WTC11 (cell line): Measurements from ENCODE around the gene PRPH. TPM values are rescaled to one million over a fixed set of nuclear protein-coding genes. Genes with fewer than 3 reads are reported as not detected.

ENCODE experiments used
- ATAC-seq: fragments of 200-7000 bp; cut with Tn5 transposase; 2 replicates; pipeline ENCODE4 v1.10.0; 2021; ENCODE audit warnings: mild to moderate bottlenecking, moderate library complexity
- CTCF ChIA-PET: fragments of 300-600 bp; sonication (Branson Sonifier 250); formaldehyde crosslinking; loops from one replicate; lab custom pipeline; 2021; ENCODE audit warnings: antibody characterized with exemption; lab: Charles Lee
- POLR2A ChIA-PET: fragments of 350-600 bp; sonication (Branson Sonifier 250); formaldehyde crosslinking; loops from one replicate; lab custom pipeline; 2021; ENCODE audit warnings: antibody characterized with exemption; lab: Charles Lee
- DNase-seq: peaks from one replicate; pipeline ENCODE4 v3.0.0; 2021; ENCODE audit warnings: low spot score
- H3K27ac Mint-ChIP-seq: 2 replicates; pipeline ENCODE4 v1.8.0; 2021; ENCODE audit warnings: mixed read lengths
- H3K27me3 Mint-ChIP-seq: 2 replicates; pipeline ENCODE4 v1.8.0; 2021; ENCODE audit warnings: low read depth, mild to moderate bottlenecking, moderate library complexity, mixed read lengths
- H3K36me3 Mint-ChIP-seq: 2 replicates; pipeline ENCODE4 v1.8.0; 2021; ENCODE audit warnings: mixed read lengths
- H3K4me1 Mint-ChIP-seq: 2 replicates; pipeline ENCODE4 v1.8.0; 2022; ENCODE audit warnings: mixed read lengths
- H3K4me3 Mint-ChIP-seq: 2 replicates; pipeline ENCODE4 v1.8.0; 2021; ENCODE audit warnings: mild to moderate bottlenecking, moderate library complexity, mixed read lengths
- H3K9me3 Mint-ChIP-seq: 2 replicates; pipeline ENCODE4 v1.8.0; 2021; ENCODE audit warnings: mixed read lengths
- ARID4B ChIP-seq: sonication (generic); formaldehyde crosslinking; IDR thresholded peaks from 2 replicates; pipeline ENCODE4 v1.8.0; 2023; ENCODE audit warnings: missing genetic modification reagents, mild to moderate bottlenecking, borderline replicate concordance
- ATF2 ChIP-seq: sonication (generic); formaldehyde crosslinking; IDR thresholded peaks from 2 replicates; pipeline ENCODE4 v1.8.1; 2022; ENCODE audit warnings: low read depth, missing genetic modification reagents, borderline replicate concordance
- E2F4 ChIP-seq: sonication (generic); formaldehyde crosslinking; IDR thresholded peaks from 2 replicates; pipeline ENCODE4 v1.8.1; 2022; ENCODE audit warnings: low read depth, mild to moderate bottlenecking, moderate library complexity, missing genetic modification reagents, borderline replicate concordance
- EMX1 ChIP-seq: fragments of 250-450 bp; sonication (Bioruptor Pico); IDR thresholded peaks from 2 replicates; pipeline ENCODE4 v1.8.0; 2021; ENCODE audit warnings: mild to moderate bottlenecking
- IRF2 ChIP-seq: sonication (generic); formaldehyde crosslinking; IDR thresholded peaks from 2 replicates; pipeline ENCODE4 v1.8.0; 2022; ENCODE audit warnings: low read depth, missing genetic modification reagents, borderline replicate concordance
- JUN ChIP-seq: sonication (generic); formaldehyde crosslinking; IDR thresholded peaks from 2 replicates; pipeline ENCODE4 v1.8.0; 2023; ENCODE audit warnings: mild to moderate bottlenecking, missing genetic modification reagents
- KAT7 ChIP-seq: sonication (generic); formaldehyde crosslinking; IDR thresholded peaks from 2 replicates; pipeline ENCODE4 v1.8.1; 2023; ENCODE audit warnings: missing genetic modification reagents, mild to moderate bottlenecking, borderline replicate concordance
- NFATC4 ChIP-seq: fragments of 250-450 bp; sonication (Bioruptor Pico); IDR thresholded peaks from 2 replicates; pipeline ENCODE4 v1.9.0; 2021; ENCODE audit warnings: mild to moderate bottlenecking
- NFYB ChIP-seq: sonication (generic); formaldehyde crosslinking; conservative IDR thresholded peaks from 2 replicates; pipeline ENCODE4 v1.8.0; 2022; ENCODE audit warnings: low read depth, missing genetic modification reagents
- NR1H2 ChIP-seq: sonication (generic); formaldehyde crosslinking; IDR thresholded peaks from 2 replicates; pipeline ENCODE4 v1.9.0; 2021; ENCODE audit warnings: mild to moderate bottlenecking, moderate library complexity, missing genetic modification reagents
- ZMAT4 ChIP-seq: fragments of 250-450 bp; sonication (Bioruptor Pico); IDR thresholded peaks from 2 replicates; pipeline ENCODE4 v1.9.0; 2021; ENCODE audit warnings: mild to moderate bottlenecking
- ZNF232 ChIP-seq: sonication (generic); formaldehyde crosslinking; IDR thresholded peaks from 2 replicates; pipeline ENCODE4 v1.8.0; 2022; ENCODE audit warnings: mild to moderate bottlenecking, missing genetic modification reagents
- ZNF263 ChIP-seq: sonication (generic); formaldehyde crosslinking; IDR thresholded peaks from 2 replicates; pipeline ENCODE4 v1.8.1; 2022; ENCODE audit warnings: low read depth, mild to moderate bottlenecking, moderate library complexity, missing genetic modification reagents
- ZNF425 ChIP-seq: fragments of 250-450 bp; sonication (Bioruptor Pico); conservative IDR thresholded peaks from 2 replicates; pipeline ENCODE4 v1.9.0; 2021; ENCODE audit warnings: mild to moderate bottlenecking
- ZNF532 ChIP-seq: fragments of 250-450 bp; sonication (Bioruptor Pico); IDR thresholded peaks from 2 replicates; pipeline ENCODE4 v1.9.0; 2021; ENCODE audit warnings: mild to moderate bottlenecking, borderline replicate concordance
- total RNA-seq: library from RNA; stranded (reverse); gene quantifications from 3 replicates; pipeline ENCODE4 v1.2.3, GENCODE V29; 2021

PRPH gene
- total RNA-seq, 1 experiment from 2014 or later, result 2.4 TPM

GRCh38 chr12:49259452-49259851, 35.5 kb upstream of the PRPH start:
- H3K27ac Mint-ChIP-seq, result 0 out of 2 replicates have a peak overlapping the region, but pooled peaks have one; percentile 11
- CTCF ChIA-PET, result interaction anchor here (0.5 to 1.4 kb wide), 2 partner anchors 24 to 88 kb away, joined by 3 read pairs; no protein-coding TSS in a partner anchor
- H3K4me1 Mint-ChIP-seq, result peaks cover 13% of the 10 kb centered on the region
- ATAC-seq (no peak), DNase-seq (no peak)
- H3K27me3 Mint-ChIP-seq, result no peaks in the 10 kb centered on the region; the same call in 1 of the 2 replicates
- TF ChIP-seq E2F4 (CRISPR knock-in tag) (no peak), ZNF532 (no peak), ATF2 (CRISPR knock-in tag) (no peak), IRF2 (no peak), JUN (CRISPR knock-in tag) (no peak), ZNF425 (CRISPR knock-in tag) (no peak), KAT7 (CRISPR knock-in tag) (no peak), EMX1 (CRISPR knock-in tag) (no peak), ZNF232 (CRISPR knock-in tag) (no peak)
- no peaks in the 10 kb centered on the region; the same call in 1 of the 2 replicates for H3K9me3 Mint-ChIP-seq
- no peak overlapping the region for H3K4me3 Mint-ChIP-seq
- POLR2A ChIA-PET, result no interaction called here
- no peaks in the 10 kb centered on the region for H3K36me3 Mint-ChIP-seq

- TF ChIP-seq NR1H2 (no peak), ZNF263 (CRISPR knock-in tag) (no peak), ZMAT4 (no peak), ARID4B (no peak), NFYB (CRISPR knock-in tag) (no peak), NFATC4 (no peak)
- DNase-seq (no peak), ATAC-seq (no peak)
- Mint-ChIP-seq H3K36me3 (no peaks in the 10 kb centered on the region), H3K9me3 (no peaks in the 10 kb centered on the region; the same call in 1 of the 2 replicates), H3K27me3 (no peaks in the 10 kb centered on the region; the same call in 1 of the 2 replicates), H3K27ac (peak overlapping the region; percentile 23; the same call in 1 of the 2 replicates), H3K4me3 (no peak overlapping the region), H3K4me1 (peaks cover 13% of the 10 kb centered on the region)
- ChIA-PET CTCF (interaction anchor here (0.5 to 1.4 kb wide), 4 partner anchors 25 to 88 kb away, joined by 3 read pairs; no protein-coding TSS in a partner anchor), POLR2A (no interaction called here)
Measured at GRCh38 chr12:49260166-49260565, 34.8 kb upstream of the PRPH start.
